Mucosa of descending colon (tissue), 3 donors: Measurements from ENCODE around the gene PLCG1. TPM values are rescaled to one million over a fixed set of nuclear protein-coding genes. Genes with fewer than 3 reads are reported as not detected.

Source experiments
- ATAC-seq: fragments of 200-7000 bp; cut with Tn5 transposase; one replicate; pipeline ENCODE4 v1.9.1; 2020; ENCODE audit warnings: mild to moderate bottlenecking, moderate library complexity
- DNase-seq, 3 donors: peaks; one replicate each; pipeline ENCODE4 v3.0.0-alpha.2; 2020
- H3K36me3 ChIP-seq: fragments of 200-600 bp; one replicate; pipeline ENCODE4 v1.8.0; 2021; ENCODE audit warnings: low read depth, mild to moderate bottlenecking
- H3K4me1 ChIP-seq: fragments of 200-600 bp; one replicate; pipeline ENCODE4 v1.8.0; 2021; ENCODE audit warnings: low read depth, mild to moderate bottlenecking
- H3K4me3 ChIP-seq: fragments of 200-600 bp; one replicate; pipeline ENCODE4 v1.8.0; 2021; ENCODE audit warnings: mild to moderate bottlenecking
- H3K9me3 ChIP-seq: fragments of 200-600 bp; one replicate; pipeline ENCODE4 v1.8.0; 2021; ENCODE audit warnings: mild to moderate bottlenecking
- intact Hi-C, 2 donors: fragments of 100-400 bp; cut with DNase I in 1 of 2; cut with micrococcal nuclease in 1 of 2; formaldehyde crosslinking; loops; one replicate each; pipeline versions ENCODE4 v1.11.0 to v1.11.1; 2022; cut with DNase I, micrococcal nuclease
- total RNA-seq, 3 donors: library from RNA; stranded (reverse); fragmentation: NEBNext Ultra II Directional in 2 of 3; extraction: Animal tissue kit (Norgen Biotek cat#: 25700) in 2 of 3; gene quantifications; one replicate each; pipeline versions ENCODE4 v1.2.1 to v1.2.4, GENCODE V29; 2021 to 2023
- TF ChIP-seq, protein P1 (sequence below): fragments of 200-600 bp; IDR thresholded peaks from one replicate; pipeline ENCODE4 v1.8.0; 2022; ENCODE audit warnings: antibody characterized with exemption, mild to moderate bottlenecking
- donor health status: DM: no; HTN: no; CAD: no; lungs with moderate emphysema.
- donor health status: DM: no; HTN: no; CAD: no.
- donor health status: DM: no; HTN: yes; CAD: no.

Gene PLCG1
- total RNA-seq, 3 donors from 2014 or later: 65.2 to 98.4 (median 85.4) TPM

DNA sequence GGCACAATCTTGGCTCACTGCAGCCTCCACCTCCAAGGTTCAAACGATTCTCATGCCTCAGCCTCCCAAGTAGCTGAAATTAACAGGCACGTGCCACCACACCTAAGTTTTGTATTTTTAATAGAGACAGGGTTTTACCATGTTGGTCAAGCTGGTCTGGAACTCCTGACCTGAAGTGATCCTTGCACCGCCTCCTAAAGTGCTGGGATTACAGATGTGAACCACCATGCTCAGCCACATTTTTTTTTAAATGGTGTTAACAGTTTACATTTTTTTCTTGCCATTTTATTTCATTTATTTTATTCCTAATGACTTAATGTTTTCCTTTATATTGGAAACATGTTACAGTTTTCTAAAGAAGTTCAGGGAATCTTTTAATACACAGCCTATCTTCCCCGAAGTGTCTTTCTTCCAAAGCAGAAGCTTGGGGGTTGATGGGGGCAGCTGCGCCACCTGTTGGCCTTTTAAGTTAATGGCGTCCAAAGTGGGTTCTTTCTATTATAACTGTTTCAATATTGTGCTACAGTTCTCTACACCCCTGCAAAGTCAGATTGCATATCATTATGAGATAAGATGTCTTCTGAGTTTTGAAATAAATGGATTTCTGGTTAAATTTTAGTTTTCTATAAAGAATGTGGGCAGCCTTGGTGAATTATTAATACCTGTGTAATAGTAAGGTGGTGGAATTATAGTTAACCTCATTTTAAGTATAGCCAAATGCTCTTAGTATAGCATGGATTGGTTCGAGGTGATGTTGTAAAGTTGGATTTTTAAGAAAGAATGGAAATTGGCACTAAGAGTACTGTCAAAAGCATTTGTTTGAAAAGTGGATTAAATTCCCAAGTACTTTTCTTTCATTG is 42.0 kb upstream of the PLCG1 start:
- peaks cover 3% of the 10 kb centered on the region for H3K36me3 ChIP-seq
- peak; percentile 80 for ATAC-seq
- no peak overlapping the region for H3K4me3 ChIP-seq
- TF ChIP-seq, protein P1, sequence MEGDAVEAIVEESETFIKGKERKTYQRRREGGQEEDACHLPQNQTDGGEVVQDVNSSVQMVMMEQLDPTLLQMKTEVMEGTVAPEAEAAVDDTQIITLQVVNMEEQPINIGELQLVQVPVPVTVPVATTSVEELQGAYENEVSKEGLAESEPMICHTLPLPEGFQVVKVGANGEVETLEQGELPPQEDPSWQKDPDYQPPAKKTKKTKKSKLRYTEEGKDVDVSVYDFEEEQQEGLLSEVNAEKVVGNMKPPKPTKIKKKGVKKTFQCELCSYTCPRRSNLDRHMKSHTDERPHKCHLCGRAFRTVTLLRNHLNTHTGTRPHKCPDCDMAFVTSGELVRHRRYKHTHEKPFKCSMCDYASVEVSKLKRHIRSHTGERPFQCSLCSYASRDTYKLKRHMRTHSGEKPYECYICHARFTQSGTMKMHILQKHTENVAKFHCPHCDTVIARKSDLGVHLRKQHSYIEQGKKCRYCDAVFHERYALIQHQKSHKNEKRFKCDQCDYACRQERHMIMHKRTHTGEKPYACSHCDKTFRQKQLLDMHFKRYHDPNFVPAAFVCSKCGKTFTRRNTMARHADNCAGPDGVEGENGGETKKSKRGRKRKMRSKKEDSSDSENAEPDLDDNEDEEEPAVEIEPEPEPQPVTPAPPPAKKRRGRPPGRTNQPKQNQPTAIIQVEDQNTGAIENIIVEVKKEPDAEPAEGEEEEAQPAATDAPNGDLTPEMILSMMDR: peak; percentile 64
- DNase-seq: peak in 2 of 3 donors; percentile 55 to 72
- H3K9me3 ChIP-seq: no peaks in the 10 kb centered on the region
- intact Hi-C loops: loop anchor here (5.0 kb wide), 2 partner anchors 103 to 128 kb away; no protein-coding TSS in a partner anchor
- no peaks in the 10 kb centered on the region for H3K4me1 ChIP-seq

- Histone ChIP-seq H3K4me1 (no peaks in the 10 kb centered on the region), H3K4me3 (no peak overlapping the region), H3K9me3 (no peaks in the 10 kb centered on the region), H3K36me3 (peaks cover 8% of the 10 kb centered on the region)
- ATAC-seq: no peak
- no peak for DNase-seq
- TF ChIP-seq, protein P1: no peak
- intact Hi-C loops: loop anchor here (5.0 kb wide), 2 partner anchors 106 to 131 kb away; no protein-coding TSS in a partner anchor
Measured at GRCh38 chr20:41098703-41099250, 38.6 kb upstream of the PLCG1 start.

DNA sequence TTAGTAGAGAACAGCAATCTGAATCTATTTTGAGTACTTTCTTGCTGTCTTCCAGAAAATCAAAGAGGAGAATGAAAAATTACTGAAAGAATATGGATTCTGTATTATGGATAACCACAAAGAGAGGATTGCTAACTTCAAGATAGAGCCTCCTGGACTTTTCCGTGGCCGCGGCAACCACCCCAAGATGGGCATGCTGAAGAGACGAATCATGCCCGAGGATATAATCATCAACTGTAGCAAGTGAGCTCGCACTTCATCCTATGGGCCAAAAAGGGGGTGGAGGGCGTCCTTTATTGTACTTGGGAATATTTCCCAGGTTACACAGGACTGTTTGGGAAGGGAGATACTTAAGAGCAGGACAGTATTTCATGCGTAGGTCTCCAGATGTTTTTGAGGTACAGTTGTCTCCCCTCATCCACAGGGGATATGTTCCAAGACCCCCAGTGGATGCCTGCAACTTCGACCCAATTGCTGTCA is 37.3 kb upstream of the PLCG1 start:
- Histone ChIP-seq H3K4me1 (no peaks in the 10 kb centered on the region), H3K36me3 (peaks cover 8% of the 10 kb centered on the region), H3K4me3 (no peak overlapping the region), H3K9me3 (no peaks in the 10 kb centered on the region)
- intact Hi-C loops: no loop called here
- TF ChIP-seq, protein P1: no peak
- DNase-seq (no peak), ATAC-seq (no peak)

DNA sequence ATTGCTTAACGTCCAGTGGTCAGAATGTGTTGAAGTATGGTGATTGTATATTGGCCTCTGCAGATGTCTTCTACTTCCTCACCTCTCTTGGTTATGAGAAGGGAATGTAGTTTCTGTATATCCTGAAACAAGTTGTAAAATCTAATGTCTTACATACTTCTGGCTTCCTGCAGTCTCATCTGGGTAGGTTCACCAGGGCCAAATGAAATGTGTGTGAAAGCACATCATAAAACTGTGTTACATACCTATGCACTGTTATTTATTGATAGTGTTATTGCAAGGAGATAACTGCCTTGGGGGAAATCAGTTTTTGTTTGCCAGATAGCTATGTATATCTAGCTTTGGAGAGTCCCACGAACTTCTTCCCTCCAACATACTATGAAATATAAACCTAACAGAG is 35.7 kb upstream of the PLCG1 start:
- no peak for ATAC-seq
- no peak for DNase-seq
- H3K4me3 ChIP-seq: no peak overlapping the region
- intact Hi-C loops: no loop called here
- TF ChIP-seq, protein P1: no peak
- no peaks in the 10 kb centered on the region for H3K4me1 ChIP-seq
- peaks cover 8% of the 10 kb centered on the region for H3K36me3 ChIP-seq
- H3K9me3 ChIP-seq: no peaks in the 10 kb centered on the region

DNA sequence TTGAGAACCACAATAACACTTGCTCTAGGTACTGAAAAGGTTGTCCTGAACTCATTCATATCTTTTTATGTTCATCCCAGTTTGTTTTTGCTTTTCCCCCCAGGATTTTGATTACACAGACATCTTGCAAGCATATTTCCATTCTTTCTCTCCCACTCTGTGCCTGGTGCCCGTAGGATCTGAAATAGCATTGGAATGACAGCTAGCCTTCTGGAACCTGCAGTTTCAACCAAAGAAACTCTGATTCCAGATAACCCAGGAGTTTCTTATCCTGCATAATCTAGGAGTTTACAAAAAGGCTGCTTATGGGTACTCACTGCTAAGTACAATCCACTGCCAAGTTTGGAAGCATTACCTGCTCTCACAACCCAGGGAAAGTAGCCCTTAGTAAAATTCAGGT is 28.8 kb upstream of the PLCG1 start:
- intact Hi-C loops: no loop called here
- Histone ChIP-seq H3K9me3 (no peaks in the 10 kb centered on the region), H3K4me1 (no peaks in the 10 kb centered on the region), H3K36me3 (no peaks in the 10 kb centered on the region), H3K4me3 (no peak overlapping the region)
- ATAC-seq (no peak), DNase-seq (no peak)
- TF ChIP-seq, protein P1: no peak
